NCI-H510A treated with DMSO at 0.1 percent for 48 hours (cell line): Measurements from ENCODE around the gene NRP1.
"Not testable (repeated sequence)": the region's sequence is repeated elsewhere in the genome, so short reads cannot be mapped to it uniquely, and the experiment has no call there.

ENCODE experiments used
- DNase-seq: peaks from one replicate; lab custom pipeline; 2025; lab: John Stamatoyannopoulos, UW

Gene NRP1

DNA sequence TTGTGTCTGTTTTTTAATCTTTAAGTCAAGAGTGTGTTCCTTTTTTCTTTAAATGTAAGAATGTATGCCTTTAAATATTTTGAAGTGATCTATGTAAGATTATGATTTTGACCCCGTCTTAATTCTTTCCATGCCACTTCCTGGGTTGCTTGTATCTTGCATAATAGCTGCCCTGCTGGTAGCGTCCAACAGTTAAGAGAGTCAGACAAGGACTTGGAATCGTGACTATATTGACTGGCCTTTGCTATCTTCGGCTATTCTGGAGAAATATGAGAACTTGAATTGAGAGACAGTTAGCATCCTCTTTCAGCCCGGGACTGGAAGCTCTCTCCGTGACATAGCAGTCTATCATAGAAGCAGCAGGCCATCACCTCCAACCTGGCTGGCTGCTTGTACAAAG is 13.0 kb downstream of the NRP1 start:
- no peak for DNase-seq

DNA sequence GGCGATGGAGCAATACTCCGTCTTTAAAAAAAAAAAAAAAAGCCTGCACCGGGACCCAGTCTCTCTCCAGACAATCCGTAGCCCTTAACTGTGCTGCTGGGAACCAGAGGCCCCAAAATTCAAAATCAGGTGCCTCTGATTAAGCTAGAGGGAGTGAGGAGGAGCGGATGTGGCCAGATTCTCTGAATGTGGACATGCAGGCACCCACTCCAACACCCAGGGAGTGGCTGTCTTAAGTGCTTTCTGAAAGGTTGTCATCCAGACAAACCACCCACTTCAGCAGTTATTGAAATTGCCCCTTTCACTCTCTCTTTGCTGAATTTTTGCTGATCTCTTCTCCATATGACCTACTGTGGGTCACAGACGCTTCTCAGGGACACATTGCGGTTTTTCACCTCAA is 14.2 kb downstream of the NRP1 start:
- no peak for DNase-seq

DNA sequence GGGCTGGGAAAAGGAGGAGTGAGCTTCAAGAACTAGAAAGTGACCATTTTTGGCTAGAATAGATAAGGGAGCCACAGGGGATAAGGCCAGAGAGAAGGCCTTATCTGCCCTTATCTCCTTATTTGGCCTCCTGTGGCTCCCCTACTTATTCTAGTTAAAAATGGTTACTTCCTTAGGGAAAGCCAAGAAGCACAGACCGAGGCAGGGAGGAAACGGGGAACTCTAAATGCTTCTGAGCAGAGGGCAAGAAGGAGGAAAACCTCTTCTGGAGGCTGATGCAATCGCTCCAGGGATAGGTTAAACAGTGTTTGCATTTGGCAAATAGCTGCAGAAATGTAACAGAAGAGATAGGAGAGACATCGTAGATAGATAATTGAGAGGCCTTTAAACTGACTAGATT is 18.6 kb downstream of the NRP1 start:
- DNase-seq, result no peak

DNA sequence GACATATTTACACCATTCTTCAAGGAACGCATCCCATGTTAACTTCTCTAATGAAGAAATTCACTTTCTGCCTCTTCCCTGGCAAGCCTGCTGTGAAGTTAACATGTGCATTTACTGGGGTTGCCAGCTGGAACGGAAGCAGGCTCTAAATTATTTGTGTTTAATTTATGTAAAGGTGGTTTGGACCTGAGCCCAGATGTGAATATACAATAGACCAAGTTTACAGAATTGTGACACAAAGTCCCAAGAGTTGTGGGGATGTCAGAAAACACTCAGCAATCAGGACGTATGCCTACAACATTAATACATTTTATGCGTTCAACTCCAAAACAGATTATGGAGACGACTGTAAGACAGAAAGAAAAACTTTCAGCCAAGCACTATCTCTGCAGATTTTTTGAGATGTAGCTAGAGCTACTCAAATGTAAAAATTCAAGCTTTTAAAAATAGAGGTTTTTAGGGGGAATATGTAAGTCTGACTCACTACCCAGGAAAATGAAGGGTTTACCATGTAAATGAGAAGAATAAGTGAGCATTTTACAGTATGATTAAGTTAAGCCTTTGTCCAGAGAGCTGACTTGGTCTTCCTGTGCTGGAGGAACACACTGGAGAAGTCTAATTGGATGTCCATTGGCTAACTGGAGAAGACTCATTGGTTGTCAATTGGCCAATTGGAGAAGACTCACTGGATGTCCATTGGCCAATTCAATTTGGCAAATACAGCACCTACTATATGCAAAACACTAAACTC is 19.5 kb downstream of the NRP1 start:
- DNase-seq, result no peak

DNA sequence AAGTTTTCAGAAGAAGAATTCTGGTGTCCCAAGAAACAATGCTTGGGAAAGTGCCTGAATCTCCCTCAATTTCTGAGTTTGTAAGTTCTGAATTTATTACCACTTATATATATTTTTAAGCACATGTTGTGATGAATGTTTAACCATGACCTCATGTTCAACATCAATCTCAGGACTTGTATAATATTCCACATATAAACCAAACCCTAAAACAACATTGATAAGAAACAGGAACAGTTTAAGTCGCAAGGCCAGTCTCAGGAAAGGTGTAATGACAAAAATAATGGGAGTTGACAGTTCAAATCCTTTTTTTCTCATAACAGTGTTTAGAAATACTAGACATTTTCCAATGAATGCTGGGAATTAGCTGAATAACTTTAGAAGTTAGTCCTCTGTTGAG is 22.8 kb downstream of the NRP1 start:
- no peak for DNase-seq

DNA sequence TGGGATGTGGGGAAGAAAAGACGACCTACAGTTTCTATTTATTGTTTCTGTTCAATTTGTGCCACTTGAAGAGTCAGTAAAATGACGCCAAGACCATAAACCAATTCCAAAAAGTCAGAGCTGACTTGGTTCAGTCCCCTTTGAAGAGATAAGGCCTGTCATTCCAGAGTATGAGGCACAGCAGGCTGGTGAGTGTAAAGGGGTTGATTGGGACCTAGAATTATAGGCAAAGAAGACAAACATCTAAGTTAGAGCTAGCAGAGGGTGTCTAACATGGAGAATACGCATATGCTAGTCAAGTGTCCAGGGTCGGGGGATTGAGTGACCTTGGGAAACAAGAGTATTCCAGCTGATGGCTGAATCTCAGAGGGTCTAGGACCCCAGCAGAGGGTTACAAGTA is 23.6 kb downstream of the NRP1 start:
- no peak for DNase-seq

DNA sequence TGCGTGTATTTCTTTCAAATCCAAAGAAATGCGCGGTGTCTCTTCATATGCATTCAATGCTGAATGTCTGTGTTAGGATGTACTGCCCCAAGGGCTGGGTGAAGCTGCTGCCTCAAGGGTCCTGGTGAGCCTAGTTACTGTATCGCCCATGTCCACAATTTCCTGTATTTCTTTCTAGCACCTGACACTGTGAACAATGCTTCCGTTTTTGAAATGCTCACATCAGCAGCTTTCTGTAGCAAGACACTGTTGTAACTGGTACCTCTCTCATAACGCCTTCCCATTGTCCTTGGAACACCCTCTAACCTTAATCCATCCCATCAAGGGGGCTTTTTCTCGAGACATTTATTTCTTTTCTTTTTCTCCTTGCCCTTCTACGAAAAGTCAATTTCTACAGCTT is 25.1 kb downstream of the NRP1 start:
- DNase-seq, result no peak

DNA sequence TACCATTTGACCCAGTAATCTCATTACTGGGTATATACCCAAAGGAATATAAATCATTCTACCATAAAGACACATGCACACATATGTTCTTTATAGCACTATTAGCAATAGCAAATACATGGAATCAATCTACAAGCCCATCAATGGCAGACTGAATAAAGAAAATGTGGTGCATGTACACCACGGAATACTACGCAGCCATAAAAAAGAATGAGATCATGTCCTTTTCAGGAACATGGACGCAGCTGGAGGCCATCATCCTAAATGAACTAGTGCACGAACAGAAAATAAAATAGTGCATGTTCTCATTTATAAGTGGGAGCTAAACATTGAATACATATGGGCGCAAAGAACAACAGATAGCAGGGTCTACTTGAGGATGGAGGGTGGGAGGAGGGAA is 26.6 kb downstream of the NRP1 start:
- no peak for DNase-seq

DNA sequence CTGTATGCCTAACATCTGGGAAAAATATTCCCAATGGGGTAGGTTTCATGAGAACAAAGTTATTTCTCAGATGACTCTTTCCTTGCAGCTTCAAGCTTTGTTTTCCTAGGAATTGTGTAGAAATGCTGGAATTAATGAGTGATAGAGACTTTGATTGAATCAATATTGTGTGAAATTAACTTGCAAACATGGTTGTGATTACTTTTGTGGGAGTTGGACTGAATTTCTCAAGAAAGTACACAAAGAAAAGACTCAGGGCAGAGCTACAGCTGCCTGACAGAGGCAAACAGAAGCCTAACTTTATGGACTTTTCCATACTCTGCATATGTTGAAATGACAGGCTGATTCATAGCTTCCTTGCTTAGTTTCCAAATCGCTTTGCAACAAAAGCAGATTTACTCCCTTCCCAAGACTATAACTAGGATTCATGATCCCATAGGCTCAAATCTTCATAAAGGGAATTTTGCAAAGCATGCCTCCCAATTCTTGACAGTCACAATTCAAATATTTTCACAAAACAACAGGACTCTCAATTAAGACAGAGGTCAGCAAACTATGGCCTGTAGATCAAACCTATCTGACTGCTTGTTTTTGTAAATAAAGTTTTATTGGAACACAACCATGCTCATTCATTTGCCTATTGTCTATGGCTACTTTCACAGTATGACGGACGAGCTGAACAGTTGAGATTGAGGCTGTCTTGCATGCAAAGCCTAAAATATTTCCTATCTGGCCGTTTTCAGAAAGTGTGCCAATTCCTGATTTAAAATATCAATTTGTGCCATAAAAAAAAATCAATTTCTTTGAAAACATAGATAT is 27.6 kb downstream of the NRP1 start:
- no peak for DNase-seq

DNA sequence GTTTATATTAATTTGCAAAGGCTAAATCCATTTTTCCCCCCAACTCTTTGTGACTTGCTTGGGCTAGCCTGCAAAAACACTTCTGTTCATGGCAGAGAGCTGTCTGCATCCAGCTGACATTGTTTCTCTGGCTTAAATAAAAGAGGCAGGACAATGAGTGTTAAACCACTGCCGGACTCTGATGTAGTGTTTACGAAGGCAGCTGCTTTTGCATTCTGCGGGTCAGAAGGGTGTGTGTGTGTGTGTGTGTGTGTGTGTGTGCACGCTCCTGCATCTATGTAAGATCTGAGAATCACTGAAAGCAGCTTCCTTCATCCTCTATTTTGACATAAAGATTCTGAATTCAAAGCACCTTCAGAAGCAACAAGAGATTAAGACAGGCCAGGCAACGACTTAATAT is 28.3 kb downstream of the NRP1 start:
- no peak for DNase-seq

DNA sequence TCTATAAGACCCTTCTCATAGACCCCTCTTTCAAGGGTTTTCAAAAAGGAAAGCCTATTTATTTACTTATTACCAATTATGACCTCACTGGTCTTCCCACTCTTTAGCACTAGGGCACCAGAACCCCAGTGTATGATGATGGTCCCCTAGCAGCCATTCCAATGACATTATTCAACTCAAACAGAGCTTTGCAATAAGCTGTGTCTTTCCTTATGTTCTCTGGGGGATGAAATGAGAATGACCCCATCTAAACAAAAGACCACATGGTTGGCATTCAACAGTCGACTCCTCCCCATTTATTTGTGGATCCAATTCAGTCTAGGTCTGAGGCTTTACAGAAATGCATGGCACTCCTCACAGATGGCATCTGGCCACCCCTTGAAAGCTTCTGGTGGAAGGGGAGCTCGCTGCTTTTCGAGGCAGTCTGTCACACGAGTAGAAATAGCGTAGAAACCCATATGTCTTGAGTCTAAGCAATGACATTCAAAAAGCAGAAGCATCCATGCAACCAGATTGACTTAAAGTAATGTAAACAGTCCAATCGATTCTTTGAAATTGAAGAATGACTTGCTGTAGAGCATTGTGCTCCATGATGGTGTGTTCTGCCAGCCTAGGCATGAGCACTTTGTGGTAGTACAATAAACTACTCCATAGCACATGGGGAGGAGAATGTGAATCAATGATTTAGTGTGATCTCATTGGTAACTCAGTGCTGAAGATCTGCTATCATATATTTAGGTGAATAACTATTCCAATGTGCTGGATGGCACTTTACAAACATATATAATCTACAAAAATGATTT is 29.8 kb downstream of the NRP1 start:
- DNase-seq, result no peak

DNA sequence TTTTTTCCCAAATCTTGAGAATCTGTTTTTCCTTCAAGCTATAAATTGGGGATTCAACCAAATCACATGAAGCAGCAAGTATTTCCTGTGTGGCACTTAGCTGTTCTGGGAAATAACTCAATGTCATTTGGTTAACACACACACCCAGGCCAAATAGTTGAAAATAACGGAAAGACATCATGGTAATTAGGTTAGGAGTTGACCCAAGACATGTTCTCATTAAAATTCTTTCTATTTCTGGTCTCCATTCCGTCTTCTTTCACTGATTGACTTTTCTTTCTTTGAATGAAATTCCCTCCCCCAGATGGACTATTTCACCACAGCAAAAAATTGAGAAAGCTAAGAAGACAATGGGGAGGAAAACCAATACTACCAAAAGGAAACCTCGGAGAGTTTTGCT is 30.5 kb downstream of the NRP1 start:
- DNase-seq, result no peak

DNA sequence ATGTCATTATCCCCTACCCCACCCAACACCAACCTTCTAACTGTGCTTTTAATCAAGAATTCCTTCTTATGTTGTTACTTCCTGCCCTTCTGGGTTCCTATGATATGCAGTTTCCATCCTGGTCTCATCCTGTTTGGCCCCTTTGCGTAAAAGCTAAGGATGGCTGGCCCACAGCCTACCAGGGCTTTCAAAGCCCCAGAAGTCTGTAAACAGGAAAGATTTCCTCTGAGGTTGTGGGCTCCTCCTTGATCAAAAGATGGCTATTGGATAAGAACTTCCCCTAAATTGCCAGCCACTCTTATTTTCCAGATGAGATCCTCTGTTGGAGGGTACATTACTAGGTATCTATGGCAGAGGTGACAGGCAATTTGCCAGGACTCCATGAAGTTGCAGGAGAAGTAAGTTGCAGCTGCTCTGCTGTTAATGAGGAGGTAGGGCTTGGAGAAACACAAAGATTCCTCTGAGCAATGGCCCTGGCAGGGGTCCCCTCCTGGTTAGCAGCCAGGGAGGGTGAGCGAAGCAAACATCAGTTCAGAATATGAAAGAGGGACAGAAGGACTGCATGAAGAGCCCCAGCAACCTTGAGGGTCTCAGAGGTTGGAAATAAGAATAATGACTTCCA is 32.1 kb downstream of the NRP1 start:
- DNase-seq, result no peak

DNA sequence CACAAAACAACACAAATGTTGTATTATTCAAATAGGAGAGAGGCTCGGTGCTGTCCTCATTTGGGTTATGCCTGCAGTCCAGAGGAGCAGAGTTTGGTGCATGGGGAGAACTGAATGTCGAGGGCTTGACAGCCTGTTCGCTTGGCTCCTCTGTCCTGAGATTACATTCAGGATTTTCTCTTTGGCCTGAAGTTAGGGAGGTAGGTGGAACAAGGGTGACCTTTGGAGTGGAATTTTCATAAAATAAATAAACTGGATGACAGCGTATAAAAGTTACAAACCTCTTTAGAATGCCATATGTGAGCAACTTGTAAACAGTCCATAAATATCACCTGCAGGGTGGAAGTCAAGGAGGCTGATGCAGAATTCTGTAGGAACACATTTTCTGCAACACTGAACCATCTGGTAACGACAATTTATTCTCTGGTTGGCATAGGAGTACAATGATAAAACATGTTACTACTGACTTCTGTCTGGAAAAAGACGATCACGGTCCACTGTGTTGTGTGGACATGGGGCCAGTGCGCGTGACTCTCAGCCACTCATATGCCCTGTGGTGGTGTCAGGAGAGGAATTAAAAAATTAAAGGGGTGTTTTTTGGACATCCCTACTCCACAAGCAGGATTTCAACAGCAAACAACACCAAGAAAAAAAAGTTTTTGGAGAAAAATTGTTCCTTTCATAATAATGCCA is 33.2 kb downstream of the NRP1 start:
- no peak for DNase-seq

DNA sequence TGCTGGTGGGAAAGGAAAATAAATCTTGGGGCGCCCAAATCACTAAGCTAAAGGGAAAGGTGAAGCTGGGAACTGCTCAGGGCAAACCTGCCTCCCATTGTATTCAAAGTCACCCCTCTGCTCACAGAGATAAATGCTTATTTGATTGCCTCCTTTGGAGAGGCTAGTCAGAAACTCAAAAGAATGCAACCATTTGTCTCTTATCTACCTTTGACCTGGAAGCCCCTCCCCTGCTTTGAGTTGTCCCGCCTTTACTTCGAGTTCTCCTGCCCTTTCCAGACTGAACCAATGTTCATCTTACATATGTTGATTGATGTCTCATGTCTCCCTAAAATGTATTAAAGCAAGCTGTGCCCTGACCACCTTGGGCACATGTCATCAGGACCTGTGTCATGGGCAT is 33.9 kb downstream of the NRP1 start:
- DNase-seq, result not testable (repeated sequence)

DNA sequence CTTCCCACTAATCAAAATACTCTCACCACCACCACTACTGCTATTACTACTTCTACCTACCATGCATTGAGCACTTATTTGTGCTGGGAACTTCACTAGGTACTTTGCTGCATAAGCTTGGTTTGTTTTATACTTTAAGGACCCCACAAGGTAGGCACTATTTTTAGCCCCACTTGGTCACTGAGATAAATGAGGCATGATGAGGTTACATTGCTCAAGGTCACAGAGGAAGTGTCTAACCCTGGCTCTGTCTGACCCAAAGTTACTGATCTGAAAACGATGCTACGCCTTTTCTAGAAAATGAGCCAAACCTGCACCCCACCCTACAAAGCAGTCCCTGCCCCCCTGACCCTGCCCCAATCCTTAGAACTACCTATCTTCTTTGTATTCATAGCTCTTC is 35.6 kb downstream of the NRP1 start:
- DNase-seq, result no peak

DNA sequence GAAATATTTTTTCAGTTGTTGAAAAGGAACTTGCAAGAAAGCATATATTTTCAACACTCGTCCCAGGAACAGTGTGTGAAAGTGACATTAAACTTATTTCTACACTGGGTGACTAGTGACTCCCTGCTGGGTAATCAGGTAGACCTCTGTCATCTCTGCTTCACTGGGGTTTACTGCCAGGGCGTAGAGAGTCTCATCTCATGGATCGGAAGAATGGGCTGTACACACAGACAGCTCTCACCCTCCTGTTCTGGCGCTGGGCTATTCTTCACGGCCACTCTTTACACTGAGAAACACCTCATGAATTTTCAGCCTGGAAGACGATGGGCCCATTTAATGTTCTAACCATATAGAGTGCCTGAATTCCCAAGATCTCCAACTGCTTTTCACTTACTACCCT is 36.4 kb downstream of the NRP1 start:
- DNase-seq, result no peak

DNA sequence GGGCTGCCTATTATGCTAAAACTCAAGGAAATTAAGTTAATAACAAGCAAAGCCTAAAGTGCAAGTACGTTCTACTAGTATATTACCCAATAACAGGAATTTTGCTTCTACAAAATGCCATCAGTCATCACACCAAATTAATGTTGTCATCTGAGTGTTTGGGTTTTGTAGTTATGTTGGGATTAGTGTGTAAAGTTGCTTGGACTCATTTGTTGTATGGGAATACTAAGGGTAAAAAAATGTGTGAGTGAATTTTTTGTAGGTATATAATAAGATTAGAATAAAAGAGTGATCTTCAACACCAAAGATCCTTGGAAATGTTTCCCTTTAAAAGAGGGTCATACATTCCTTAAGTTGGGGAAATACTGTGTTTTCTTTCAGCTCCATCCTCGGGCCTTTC is 38.6 kb downstream of the NRP1 start:
- no peak for DNase-seq

DNA sequence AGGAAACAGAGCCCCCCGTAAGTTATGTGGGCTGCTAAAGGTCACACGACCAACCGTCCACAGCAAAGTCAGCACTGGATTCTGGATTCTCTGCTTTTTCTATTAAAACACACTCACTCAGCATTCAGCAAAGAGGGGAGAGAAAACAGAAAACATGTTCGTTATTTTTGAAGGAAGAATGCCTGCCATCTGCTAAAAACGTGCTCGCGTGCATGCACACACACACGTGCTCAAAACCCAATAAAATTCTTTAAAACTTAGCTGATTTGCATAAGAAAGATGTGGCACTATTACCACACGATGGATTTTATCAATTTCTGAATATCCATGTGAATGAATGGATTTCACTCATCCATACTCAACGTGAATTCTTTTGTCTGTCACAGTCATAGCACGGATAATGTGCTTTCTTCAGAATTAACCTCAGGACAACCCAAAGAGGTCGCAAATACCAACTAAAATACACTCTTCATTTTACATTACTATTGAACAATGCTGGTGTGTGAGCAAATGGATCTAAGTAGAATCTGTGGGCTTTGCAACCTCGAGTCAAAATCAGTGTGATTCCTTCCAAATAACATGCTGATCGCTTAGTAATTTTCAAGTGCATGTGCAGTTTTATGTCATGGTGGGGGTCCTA is 40.8 kb downstream of the NRP1 start:
- no peak for DNase-seq

DNA sequence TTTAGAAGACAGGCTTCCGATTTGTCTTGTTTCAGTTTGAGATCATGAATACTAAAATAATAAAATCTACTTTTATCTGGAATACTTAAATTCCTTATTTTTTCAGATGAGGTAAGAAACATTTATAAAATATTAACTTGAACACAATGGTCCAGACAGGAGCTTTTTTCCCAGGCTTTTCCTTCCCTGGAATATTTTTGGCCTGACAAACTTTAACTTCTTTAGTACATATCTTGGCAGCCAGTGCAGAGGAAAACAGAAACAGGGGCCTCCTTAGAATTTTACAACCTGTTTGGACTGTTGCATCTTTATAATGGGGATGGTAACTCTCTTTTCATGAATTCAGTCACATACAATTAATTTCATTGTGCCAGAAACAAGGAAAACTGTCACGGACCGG is 41.4 kb downstream of the NRP1 start:
- no peak for DNase-seq

DNA sequence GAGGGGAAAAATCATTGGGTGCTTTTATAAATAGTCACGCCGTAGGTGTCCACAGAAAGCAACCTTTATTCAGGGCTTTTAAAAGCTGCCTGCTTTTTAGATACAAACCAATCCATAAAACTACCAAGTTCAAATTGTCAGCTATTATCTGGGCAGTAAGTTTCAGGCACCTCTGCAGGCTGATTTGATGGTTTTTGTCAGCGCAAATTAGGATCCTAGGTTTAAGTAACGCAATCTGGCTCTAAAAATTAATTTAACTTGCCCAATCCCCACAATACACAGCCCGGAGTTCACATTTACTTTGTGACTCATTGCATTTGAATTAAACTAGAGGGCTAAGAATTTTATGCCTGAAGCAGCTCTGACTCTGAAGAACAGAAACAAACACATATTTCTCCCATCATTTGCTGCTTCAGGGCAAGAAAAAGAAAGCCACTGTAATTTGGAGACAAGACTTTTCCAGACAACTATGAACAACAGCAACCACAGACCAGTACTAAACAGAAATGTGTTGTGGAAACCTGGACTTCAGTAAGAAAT is 43.3 kb downstream of the NRP1 start:
- DNase-seq, result no peak
